Measurements from ENCODE around the gene SYNPO. TPM values are rescaled to one million over a fixed set of nuclear protein-coding genes. Genes with fewer than 3 reads are reported as not detected.

Gene SYNPO
- total RNA-seq, 1 donor from 2014 or later: 7.8 TPM

DNA sequence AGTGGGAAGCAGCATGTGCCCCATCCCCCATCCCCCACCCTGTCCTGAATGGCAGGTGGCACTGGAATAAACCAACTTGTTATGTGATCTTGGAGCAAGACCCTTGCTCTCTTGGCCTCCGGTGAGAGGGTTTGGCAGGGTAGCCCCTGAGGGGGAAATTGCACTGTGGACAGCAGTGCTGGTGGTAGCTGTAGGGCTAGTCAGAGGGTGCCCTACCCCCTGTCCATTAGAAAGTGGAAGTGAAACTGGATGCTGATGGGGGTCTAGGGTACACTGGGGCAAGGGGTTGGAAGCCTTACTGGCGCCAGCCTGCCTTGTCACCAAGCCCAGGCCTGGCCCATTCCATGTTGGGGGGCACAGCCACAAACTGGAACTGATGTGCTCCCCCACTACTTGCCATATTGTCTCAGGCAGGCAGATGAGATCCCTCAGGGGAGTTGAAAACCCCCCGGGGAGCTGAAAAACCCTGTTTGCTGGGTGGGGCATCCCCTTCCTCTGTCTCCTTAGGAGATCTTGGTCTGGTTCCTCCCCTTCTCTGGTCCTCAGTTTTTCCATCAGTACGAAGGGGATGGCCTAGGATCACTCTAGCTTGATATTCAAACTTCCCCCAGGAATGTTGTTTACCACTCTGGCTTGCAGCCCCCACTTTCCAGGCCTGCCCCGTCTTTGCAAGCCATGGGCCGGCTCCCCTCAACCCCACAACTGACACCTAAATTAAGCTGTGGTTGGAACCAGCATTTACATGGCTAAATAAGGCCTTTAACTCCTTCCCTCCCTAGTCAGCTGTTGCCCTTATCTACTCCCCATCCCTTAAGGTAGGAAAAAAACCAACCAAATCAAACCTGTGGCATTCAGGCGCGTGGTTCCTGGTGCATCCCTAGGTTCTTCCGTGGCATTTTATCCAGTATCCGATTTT lies 14.4 kb upstream of the SYNPO start:
- ATAC-seq: no peak

DNA sequence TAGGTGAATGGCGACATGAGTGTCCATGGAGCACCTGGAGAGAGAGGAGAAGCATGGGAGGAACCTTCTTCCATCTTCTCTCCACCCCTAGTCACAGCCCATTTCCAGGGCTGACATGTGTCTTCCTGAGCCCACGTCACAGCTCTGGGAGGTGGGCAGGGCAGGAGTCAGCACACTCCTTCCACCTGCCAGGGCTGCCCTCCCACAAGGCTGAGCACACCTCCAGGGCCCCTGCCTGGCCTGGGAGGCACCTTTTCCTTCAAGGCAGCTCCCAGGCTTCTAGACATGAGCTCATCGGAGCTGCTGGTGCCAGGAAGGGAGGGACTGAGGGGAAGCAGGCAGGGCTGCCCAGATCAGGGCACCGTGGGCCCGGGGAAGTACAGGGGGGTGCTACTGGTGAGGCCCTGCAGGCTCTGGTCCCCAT lies 13.6 kb upstream of the SYNPO start:
- ATAC-seq: peak; percentile 81

DNA sequence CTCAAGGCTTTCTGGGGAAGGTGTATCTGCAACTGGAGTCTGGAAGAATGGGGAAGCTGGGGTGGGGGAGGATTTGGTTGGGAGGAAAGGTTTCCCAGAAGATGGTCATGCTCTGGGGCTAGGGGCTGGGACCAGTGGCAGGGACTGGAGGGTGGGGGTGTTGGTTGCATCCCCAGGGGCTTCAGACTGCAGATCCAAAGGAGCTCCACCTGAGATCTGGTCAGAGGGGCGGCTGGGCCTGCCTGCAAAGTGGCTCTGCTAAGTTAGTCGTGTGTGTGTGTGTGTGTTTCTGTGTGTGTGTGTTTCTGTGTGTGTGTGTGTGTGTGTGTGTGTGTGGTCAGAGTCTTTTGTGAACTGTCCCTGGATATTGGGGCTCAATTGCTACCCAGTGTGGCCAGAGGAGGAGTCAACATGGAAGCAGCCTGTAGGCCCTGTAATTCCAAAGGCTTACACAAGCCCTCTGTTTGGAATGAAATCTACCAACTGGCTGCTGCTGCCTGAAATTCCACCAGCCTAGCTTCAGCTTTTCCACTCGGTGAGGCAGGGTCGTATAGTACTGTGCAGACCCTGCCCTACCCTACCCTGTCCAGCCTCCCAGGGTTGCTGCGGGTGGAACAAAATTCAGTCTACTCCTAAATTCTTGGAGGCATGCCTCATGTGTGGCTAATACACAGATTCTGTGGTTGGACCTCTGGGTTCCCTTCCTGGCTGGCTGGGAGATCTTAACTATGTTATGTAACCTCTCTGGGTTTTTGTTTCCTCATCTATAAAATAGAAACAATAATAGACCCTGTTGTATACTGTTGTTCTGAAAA lies 12.5 kb upstream of the SYNPO start:
- no peak for ATAC-seq

DNA sequence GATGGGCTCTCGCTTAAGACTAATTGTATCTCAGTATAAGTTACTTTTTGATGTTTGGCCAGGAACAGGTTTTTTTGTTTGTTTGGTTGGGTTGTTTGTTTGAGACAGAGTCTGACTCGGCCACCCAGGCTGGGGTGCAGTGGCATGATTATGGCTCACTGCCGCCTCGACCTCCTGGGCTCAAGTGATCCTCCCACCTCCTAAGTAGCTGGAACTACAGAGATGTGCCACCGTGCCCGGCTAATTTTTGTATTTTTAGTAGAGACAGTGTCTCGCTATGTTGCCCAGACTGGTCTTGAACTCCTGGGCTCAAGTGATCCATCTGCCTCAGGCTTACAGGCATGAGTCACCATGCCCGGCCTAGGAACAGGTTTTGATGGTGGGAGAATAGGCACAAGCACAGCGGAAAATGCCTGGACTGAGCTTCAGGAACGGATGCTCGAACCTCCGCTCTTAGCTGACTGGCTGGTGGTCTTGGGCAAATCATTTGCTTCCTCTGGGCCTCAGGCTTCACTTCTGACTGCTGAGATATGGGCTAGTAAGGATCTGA lies 11.4 kb upstream of the SYNPO start:
- ATAC-seq: peak; percentile 42

DNA sequence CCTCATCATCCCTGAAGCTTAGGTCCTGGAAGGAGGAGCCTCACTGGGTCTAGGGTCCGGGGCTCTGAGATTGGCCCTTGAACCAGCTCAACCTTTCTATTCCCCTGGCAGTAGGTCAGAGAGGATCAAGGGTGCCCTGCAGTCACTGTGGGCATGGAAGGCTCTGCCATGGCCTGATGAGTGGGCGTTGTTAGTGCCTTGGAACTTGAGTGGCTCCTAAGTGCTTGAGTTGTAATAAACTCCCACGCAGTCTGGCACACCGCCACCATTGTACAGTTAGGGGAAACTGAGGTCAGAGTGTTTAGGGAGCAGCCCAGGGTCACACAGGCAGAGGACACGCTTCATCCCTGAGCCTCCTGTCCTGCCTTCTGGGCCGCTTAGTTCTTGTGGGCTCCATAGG lies 10.4 kb upstream of the SYNPO start:
- ATAC-seq: no peak

DNA sequence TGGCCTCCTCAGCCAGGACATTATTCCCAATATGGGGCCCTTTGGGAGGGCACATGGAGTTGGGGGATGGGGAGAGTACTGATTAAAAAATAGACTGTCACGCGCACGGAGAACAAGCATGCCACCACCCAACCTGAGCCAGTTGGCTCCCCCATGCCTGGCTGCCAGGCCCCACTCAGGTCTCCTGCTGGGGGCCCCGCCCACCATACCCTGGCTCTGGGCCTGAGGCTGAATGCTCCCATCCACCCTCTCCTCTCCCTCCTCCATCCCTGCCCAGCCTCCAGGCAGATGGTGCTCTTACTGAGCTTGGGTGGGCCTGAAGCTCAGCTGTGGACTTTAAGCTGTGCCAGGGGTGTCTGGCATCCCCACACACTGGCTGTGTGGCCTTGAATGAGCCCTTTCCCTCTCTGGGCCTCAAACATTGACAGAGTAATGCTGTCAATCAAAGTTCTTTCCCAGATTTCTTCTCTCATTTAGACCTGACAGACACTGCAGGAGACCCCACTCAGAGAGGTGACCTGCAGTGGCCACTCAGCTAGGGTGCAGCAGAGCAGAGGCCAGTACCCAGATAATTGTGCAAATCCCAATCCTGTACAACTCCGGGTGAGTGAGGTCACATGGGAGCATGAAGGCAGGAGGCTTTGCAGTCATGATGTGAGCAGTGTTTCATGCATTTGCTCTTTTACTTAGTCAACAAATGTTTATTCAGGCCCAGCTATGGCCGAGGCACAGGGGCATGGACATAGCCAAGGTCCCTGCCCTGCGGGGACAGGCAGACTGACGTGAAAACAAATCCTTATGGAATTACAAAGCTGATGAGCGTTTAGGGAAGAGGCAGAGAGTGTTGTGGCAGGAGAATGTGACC lies 9.8 kb upstream of the SYNPO start:
- no peak for ATAC-seq

DNA sequence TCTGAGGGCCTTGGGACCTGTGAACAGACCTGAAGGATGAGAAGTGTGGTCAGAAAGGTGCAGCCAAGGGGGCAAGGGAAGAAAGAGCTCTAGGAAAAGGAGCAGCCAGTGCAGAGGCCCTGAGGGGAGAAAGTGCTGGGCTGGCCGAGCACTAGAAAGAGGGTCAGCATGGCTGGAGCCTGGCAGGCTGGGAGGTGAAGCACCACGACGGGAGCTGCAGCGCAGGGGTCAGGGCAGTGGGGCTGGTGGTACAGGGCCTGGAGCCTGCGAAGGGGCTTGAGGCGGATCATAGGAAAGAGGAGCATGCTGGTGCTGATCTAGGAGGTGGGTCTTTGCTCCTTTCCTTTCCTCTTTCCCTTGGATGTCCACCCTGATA lies 9.1 kb upstream of the SYNPO start:
- ATAC-seq: no peak

DNA sequence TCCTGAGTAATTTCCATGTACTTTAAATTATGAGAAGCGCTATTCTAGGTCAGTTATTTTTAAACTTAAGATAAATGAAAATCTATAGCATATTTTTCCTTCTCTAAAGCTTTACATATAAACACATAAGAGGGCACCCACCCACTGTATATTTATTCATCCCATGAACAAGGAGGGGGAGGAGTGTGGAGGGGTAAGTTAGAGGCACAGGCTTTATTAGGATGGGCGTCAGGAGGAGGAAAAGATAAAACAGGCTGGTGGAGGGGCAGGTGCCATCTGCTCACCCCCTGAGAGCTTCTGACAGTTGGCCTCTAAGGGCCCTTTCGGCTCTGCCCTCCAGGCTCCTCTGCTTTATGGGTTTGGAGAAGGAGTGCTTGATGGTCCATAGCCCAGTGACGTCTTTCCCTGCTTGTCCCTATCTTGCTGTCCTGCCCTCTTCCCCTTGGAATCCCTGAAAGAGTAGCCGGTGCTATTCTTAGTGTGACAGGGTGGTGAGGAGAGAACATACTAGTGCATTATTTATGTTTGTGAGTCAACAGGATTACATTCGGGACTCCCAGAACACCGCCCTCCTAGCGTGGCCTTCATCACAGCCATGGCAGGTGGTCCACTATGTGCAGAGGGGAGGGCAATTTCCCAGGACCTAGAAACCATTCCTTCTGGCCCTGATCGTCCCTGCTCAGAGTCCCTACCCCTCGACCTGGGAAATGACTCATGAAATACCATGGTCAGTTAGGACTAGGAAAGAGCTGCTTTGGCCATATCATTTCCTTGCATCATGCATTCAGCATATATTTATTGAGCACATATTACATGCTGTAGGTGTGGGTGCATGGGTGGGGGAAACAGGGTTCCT lies 7.9 kb upstream of the SYNPO start:
- no peak for ATAC-seq

DNA sequence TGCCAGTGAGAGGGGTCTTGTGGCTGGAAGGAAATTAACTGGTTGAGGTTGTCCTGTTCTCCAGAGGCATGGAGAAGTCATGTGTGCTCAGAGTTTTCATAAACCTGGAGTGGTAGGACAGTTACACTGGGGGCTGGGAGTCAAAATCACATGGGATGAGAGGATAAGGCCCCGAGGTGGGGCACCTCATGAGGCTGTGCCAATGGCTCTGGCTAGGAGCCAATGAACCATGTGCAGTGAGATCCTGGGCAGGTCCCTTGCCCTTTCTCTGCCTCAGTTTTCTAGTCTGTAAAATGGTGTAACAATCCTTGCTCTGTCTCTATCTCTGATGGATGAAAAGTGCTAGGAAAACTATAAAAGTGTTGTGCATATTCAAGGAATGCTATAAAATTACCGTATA lies 7.0 kb upstream of the SYNPO start:
- ATAC-seq: no peak

DNA sequence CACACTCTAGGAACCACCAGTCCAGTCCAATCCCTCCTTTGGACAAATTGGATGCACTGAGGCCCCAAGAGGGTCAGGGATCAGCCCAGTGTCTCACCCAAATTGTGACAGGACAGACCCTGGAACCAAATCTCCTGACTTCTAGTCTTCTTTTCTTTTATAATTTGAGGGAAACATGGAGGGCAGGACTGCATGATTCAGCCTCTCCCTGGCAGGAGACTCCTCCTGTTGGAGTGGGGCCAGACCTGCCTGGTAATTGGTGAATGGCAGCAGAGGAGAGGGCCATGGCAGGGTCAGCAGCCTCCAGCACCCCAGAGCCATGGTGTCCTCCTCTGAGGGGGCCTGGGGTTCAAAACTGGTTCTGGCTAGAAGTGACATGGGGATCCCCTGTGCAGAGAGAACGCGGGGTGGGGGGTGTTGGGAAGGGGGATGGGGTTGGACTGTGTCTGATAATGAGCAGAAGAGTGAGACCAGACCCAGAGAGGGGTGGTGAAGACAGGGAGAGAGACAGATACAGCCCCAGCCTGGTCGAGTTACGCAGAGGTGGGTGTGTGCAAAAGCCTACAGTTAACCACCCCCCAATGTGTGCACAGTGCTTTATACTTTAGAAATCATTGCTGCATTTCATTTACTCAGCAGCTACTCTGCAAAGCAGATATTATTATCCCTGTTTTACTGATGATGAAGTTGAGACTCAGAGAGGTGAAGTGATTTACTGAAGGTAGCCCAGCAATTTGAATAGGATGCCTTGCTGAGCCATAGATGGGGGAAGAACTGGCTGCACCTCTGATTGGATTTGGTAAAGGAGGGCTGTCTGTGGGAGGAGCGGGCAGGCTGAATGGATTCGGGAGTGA lies 3.8 kb upstream of the SYNPO start:
- ATAC-seq: peak; percentile 32

DNA sequence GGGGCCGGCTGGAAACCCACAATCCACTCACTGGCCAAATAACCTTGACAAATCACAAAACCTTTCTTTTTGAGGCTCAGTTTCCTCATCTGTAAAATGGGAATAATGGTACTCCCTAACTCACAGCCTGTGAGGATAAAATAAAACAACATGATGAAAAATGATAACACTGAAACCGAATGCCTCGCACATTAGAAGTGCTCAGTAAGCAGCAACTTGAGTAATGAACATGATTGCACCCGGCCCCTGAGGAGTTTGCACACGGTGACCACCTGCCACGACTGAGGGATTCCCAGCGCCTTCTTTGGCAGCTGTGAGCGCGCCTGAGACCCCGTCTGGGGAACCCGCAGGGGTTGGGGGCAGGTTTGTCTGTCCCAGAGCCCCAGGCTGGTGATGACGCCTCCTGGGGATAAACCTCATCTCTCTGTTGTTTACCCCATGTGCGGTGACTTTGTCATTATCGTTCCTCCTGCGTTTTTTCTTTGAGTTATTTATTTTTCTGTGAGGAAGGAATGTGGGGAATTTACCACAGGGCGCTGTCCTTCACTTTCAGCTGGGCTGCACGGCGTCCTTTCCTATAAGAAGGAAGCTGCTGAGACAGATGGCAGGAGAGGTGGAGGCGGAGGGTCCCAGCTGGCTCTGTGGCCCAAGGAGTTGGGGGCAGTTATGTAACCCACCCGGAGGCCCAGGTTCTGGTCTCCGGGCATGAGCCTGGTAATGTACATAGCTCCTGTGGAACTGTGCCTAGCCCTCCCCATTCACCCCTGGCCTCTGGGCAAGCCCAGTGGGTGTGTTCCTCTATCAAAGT lies 3.0 kb upstream of the SYNPO start:
- ATAC-seq: no peak

DNA sequence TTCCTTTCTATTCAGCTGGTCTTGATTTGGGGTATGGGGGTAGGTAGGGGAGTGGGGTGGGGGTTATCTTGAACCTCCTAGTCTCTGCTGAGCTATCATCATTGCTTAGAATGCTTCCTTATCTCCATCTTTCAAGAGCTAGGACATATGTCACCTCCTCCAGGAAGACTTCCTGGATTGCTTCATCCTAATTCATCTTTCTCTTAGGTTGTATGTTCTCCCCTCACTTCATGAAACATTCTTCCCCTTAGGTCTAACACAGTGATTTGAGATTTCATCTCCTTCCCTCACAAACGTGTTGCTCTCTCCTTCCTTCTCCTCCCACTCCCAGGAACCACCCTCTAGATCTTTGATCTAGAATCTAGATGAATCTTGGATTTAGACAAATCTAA lies 2.4 kb upstream of the SYNPO start:
- ATAC-seq: no peak

DNA sequence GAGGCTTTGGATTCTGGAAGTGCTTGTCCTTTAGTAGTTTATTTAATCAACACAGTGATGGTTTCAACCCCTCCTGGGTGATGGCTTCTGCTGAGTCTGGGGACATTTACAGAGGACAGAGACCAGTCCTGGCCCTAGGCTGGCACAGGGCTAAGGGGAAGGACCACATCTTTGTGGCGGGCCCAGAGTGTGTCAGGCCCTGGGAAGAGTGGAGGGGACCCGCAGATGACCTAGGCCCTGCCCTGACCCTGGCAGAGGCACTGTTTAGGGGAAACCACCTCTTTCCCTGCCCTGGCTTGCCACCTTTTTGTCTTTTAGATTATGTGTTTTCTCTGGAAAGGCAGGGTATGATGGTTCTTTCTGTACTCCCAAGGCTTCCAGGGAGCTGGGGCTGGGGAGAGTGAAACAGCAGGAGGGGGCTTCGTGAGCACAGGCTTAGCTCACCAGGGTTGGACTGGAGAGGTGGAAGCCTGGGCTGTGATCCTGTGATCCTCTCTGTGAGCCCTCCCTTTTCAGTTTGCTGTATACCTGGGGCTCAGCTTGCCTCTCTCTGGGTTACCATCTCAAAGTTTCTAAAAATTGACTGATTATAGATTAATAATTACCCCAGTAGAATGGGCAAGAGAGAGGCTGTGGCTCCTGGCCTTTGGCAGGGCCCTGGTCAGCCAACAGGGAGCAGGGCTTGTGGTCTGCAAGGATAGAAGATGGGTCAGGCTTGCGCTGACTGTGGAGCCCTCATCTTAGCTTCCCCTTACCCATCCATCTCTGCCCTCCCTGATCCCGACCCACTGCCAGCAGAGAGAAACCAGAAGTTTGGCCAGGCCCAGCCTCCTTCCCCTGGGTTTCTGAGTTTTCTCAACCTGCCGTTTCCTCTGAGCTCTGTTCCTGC lies 1.7 kb upstream of the SYNPO start:
- no peak for ATAC-seq

DNA sequence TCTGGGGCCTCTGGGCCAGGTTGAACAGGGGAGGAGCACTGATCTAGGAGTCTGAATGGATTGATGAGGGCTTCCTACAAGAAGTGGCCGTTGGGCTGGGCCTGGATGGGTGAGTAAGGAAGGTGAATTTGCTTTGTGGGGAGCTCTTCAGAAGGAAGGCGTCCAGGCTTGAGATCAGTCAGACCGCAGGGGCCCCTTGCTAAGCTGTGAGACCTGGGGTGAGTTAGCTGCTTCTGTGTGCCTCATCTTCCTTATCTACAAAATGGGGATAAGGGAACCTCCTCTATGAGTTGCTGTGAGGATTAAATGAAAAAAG lies 1.1 kb upstream of the SYNPO start:
- no peak for ATAC-seq

DNA sequence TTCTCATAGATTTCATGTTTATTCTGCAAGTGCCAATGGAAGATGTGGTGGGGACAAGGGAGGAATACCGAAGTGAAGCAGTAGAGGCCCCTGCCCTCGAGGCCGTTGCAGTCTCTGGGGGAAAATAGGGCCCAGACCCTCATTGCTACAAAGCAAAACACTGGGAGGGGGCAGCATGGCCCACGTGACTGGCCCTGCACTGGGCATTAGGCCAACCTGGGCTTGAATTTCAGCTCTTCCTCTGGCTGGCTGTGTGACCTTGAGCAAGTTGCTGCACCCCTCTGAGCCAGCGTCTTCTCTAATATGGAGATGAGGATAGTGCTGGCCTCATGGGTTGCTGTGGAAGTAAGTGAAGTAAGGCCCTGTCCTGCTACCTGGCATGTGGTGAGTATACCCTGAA lies 709 bp upstream of the SYNPO start:
- ATAC-seq: no peak

DNA sequence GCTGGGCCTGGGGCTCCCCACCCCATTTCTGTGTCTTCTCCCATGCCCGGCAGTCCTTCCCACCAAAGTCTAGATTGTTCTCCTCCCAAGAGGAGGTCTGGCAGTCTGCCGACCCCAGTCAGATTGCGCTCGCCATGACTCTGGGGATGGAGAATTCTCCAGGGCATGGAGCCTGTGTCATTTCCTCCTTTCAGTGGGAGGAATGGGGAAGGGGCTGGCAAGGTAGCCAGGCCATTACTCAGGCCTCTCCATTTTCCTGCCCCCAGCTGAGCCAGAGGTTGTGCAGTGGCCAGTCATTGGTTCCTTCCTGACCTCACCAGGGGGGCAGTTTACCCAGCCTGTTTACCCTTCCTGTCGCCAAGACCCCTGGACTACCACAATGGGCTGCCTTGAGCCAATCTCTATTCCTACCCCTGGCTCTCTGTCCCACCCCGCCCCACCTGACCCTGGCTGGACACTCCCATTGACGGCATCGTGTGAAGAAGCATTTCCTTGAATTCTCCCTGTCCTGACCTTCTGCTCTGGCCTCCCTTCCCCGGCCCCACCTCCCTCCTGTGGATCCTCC lies 628 bp downstream of the SYNPO start:
- peak; percentile 40 for ATAC-seq

DNA sequence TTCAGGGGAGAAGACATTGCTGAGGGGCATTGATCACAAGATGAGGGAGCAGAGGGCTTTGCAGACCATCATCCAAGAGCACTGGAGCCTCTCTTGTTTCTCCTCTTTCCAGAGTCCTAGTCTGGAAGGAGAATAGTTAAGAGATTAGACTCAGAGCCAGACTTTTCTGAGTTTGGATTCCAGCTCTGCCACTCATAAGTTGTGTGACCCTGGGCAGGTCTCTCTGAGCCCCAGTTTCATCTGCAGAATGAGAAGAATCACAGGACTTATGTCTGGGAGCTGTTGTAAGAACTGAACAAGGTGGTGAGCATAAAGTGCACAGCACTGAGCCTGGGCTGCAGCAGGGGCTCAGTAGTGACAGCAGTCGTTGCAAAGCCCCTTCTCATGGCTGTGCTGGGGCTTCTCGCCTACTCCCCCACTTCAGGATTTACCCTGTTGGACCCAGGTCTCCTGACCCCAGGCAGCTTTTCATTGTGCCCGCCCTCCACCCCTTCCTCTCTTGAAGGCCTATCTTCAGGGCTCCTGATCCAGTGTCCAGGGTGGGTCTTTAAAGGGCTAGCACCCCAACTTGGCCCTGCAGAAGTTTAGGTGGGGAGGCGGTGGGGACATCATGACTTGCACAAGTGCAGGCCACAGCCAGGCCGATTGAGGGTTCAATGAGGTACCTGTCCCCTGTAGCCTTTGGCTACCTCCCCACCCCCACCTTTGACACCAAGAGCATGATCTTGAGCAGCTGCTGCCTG lies 1.5 kb downstream of the SYNPO start:
- no peak for ATAC-seq

DNA sequence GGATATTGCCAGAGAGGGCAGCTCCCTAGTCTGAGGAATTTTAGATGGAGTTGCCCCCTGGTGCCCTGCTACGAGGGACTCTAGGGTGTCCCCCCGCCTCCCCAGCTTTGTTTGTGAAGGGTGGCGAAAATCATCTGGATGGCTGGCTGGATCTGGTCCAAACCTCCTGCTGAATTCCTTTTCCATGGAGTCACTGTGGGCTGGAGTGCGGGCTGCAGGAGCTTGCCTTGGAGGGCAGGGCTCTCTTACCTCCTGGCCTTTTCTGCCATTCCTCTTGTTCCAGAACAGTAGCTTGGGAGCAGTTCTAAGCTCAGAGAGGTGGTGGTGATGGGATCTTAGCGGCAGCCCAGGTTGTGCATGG lies 2.1 kb downstream of the SYNPO start:
- peak; percentile 40 for ATAC-seq

All from esophagus mucosa (tissue), 1 donor.